Esophagus muscularis mucosa (tissue), 4 donors: ENCODE measurements around the gene STAMBPL1. TPM values are rescaled to one million over a fixed set of nuclear protein-coding genes. Genes with fewer than 3 reads are reported as not detected.

Source experiments
- DNase-seq: peaks from one replicate; pipeline ENCODE4 v3.0.0-alpha.2; 2017; ENCODE audit errors: extremely low spot score
- H3K27ac ChIP-seq, 4 donors: fragments of 200-600 bp; sonication (generic); replicated peaks in 1 of 4; 1 replicate in 3 of 4; 2 replicates in 1 of 4; pipeline ENCODE4 v1.5.1; 2016 to 2019; ENCODE audit warnings: mild to moderate bottlenecking in 1 of 4
- H3K27me3 ChIP-seq, 4 donors: fragments of 200-600 bp; sonication (generic); one replicate each; pipeline versions ENCODE4 v1.5.1 to v1.6.0; 2016 to 2019
- H3K36me3 ChIP-seq, 4 donors: fragments of 200-600 bp; sonication (generic); one replicate each; pipeline ENCODE4 v1.5.1; 2016 to 2019
- H3K4me1 ChIP-seq, 4 donors: fragments of 200-600 bp; sonication (generic); one replicate each; pipeline ENCODE4 v1.5.1; 2016 to 2019
- H3K4me3 ChIP-seq, 4 donors: fragments of 200-600 bp; sonication (generic); 1 replicate in 2 of 4; 2 replicates in 2 of 4; pipeline ENCODE4 v1.5.1; 2016 to 2019; ENCODE audit warnings: mild to moderate bottlenecking in 4 of 4, moderate library complexity in 1 of 4
- H3K9me3 ChIP-seq, 4 donors: fragments of 200-600 bp; sonication (generic); 1 replicate in 3 of 4; 2 replicates in 1 of 4; pipeline ENCODE4 v1.5.1; 2016 to 2019
- CTCF ChIP-seq, 3 experiments: fragments of 200-600 bp in 2 of 3; fragments of 450-650 bp in 1 of 3; sonication (generic) in 2 of 3; IDR thresholded peaks; one replicate each; pipeline ENCODE4 v1.5.1; 2017 to 2019; ENCODE audit warnings: antibody characterized with exemption in 3 of 3, mild to moderate bottlenecking in 2 of 3, moderate library complexity in 1 of 3
- EP300 ChIP-seq: sonication (generic); formaldehyde crosslinking; IDR thresholded peaks from one replicate; pipeline ENCODE4 v1.6.1; 2017; ENCODE audit warnings: antibody characterized with exemption
- POLR2A ChIP-seq: fragments of 450-650 bp; IDR thresholded peaks from one replicate; pipeline ENCODE4 v1.6.1; 2017; ENCODE audit warnings: antibody characterized with exemption, moderate library complexity, mild to moderate bottlenecking, low read depth
- POLR2AphosphoS5 ChIP-seq, 2 donors: sonication (generic); formaldehyde crosslinking; IDR thresholded peaks; one replicate each; pipeline ENCODE4 v1.6.1; 2017; ENCODE audit warnings: antibody characterized with exemption in 2 of 2
- WGBS: methylation state at CpG from one replicate; pipeline ENCODE4 v1.1.5; 2018; 5-methylcytosine and 5-hydroxymethylcytosine counted together
- intact Hi-C: fragments of 100-400 bp; cut with DNase I; formaldehyde crosslinking; loops from one replicate; pipeline ENCODE4 v1.15.1; 2023
- total RNA-seq, 4 donors: library from RNA; depleted of rRNA; stranded (reverse); fragments of >200 nt; gene quantifications; one replicate each; pipeline versions ENCODE4 v1.1.0 to v1.2.1, GENCODE V29; 2016

Gene STAMBPL1
- total RNA-seq, 4 donors from 2014 or later = 8.6 to 27.4 (median 14.7) TPM

- intact Hi-C loops = no loop called here
- no peaks in the 10 kb centered on the region for H3K27me3 ChIP-seq
- WGBS = 43% methylated on average over 2 of the region's 2 CpGs
- H3K4me3 ChIP-seq = peak overlapping the region; percentile 54 to 70 (median 64)
- H3K9me3 ChIP-seq = no peaks in the 10 kb centered on the region
- H3K4me1 ChIP-seq = peaks cover 11 to 72% (median 56%) of the 10 kb centered on the region in 4 donors
- DNase-seq = no peak
- TF ChIP-seq CTCF (IDR thresholded peaks at IDR 0.05) = no peak
- TF ChIP-seq POLR2A = no peak
- TF ChIP-seq EP300 = no peak
- peaks cover 0 to 49% (median 23%) of the 10 kb centered on the region in 4 donors for H3K36me3 ChIP-seq
- peak overlapping the region; percentile 91 to 96 (median 94) for H3K27ac ChIP-seq
Measured at GRCh38 chr10:88949051-88949450, 69.0 kb downstream of the STAMBPL1 start.

DNA sequence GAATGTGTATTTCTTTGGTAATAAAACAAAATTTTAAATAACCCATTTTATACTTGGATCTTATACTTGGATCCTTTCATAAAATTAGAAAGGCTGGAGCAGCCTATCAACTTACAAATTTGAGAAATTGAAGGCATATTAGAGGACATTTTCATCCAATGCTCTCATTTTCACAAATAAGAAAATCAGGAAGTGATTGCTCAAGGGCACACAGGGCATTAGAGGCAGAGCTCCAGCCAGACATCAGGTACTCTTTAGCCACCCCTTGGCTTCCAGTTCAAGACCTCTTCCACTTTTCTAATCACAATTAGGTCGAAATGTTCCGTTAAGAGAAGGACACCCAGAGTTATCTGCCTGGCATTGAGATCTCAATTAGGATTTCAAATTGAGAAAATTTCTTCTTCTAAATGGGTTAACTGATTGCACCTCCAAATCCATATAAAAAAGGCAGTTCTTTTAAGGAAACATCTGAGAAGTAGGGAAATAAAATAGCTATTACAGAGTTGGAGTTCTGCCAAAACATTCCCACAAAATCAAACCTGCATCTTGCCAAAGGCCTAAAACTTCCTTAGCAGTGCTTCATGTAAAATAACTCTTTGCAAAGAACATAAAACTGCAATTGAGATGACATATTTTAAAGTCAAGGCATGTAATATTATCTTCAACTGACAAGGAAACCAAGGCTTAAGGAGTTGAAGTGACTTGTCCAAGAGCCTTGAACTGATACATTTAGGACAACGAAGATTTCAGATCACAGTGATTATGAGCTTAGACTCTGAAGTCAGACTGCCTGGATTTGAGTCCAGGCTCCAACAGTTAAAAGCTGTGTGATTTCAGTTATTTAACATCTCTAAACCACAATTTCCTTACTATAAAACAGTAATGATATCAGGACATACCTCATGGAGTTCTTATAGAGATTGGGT lies 70.1 kb downstream of the STAMBPL1 start:
- H3K27ac ChIP-seq = peak overlapping the region; percentile 91 to 96 (median 94)
- peak overlapping the region; percentile 54 to 70 (median 64) for H3K4me3 ChIP-seq
- DNase-seq = no peak
- peaks cover 0 to 38% (median 16%) of the 10 kb centered on the region in 4 donors for H3K36me3 ChIP-seq
- peak in 1 of 2 donors; percentile 22 for TF ChIP-seq POLR2AphosphoS5 (IDR thresholded peaks at IDR 0.05)
- TF ChIP-seq EP300 = no peak
- no peak for TF ChIP-seq POLR2A
- WGBS = 40% methylated on average over 3 of the region's 3 CpGs
- H3K9me3 ChIP-seq = no peaks in the 10 kb centered on the region
- intact Hi-C loops = no loop called here
- no peaks in the 10 kb centered on the region for H3K27me3 ChIP-seq
- H3K4me1 ChIP-seq = peaks cover 11 to 69% (median 56%) of the 10 kb centered on the region in 4 donors

DNA sequence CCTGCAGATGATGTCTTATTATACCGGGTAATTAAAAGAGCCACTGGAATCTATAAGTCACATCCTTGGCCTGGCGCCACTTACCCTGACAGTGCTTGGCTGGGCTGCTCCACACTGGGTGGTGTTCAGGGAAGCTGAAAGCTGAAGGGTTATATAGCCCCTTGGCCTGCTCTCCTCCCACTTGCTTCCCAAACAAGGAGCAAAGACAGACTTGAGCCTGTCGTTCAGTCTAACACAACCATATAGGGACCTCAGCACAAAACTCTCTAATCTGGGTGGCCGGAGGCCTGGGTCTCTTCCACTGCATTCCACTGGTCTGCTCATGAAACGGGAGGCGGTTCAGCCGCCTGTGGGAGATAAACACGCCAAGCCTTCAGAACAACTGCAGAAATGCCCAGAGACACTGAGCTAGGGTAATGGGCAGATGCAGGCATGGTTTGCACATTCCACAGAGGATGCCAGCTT lies 72.6 kb downstream of the STAMBPL1 start, which contains the start of gene ACTA2:
Gene ACTA2 (minus strand): TSS at position 127 of the 465 bp plus-strand sequence. CDS start 3,843 bp downstream, outside the sequence.
- intact Hi-C loops = no loop called here
- H3K4me1 ChIP-seq = peaks cover 11 to 47% (median 41%) of the 10 kb centered on the region in 4 donors
- 45% methylated on average over 8 of the region's 8 CpGs for WGBS
- H3K27me3 ChIP-seq = no peaks in the 10 kb centered on the region
- peak; percentile 93 for DNase-seq
- no peaks in the 10 kb centered on the region for H3K9me3 ChIP-seq
- peak within 1 kb of the TSS; percentile 54 to 70 (median 64) for H3K4me3 ChIP-seq
- peaks cover 0 to 13% (median 2%) of the 10 kb centered on the region in 4 donors for H3K36me3 ChIP-seq
- no peak for TF ChIP-seq CTCF (IDR thresholded peaks at IDR 0.05)
- peak; percentile 84 for TF ChIP-seq POLR2A
- peak; percentile 98 to 100 for TF ChIP-seq POLR2AphosphoS5 (IDR thresholded peaks at IDR 0.05)
- H3K27ac ChIP-seq = peak within 1 kb of the TSS; percentile 91 to 96 (median 94)

GRCh38 chr10:88953662-88954061 lies 73.6 kb downstream of the STAMBPL1 start:
- no peaks in the 10 kb centered on the region for H3K9me3 ChIP-seq
- H3K27ac ChIP-seq = peak overlapping the region; percentile 91 to 96 (median 94)
- intact Hi-C loops = loop anchor here (2.0 kb wide), 1 partner anchor 19 kb away; no protein-coding TSS in a partner anchor
- TF ChIP-seq POLR2A = no peak
- TF ChIP-seq POLR2AphosphoS5 (IDR thresholded peaks at IDR 0.05) = peak; percentile 21 to 33
- H3K36me3 ChIP-seq = peaks cover 0 to 3% (median 1%) of the 10 kb centered on the region in 4 donors
- DNase-seq = no peak
- WGBS = 68% methylated on average over 5 of the region's 5 CpGs
- peak overlapping the region; percentile 54 to 70 (median 64) for H3K4me3 ChIP-seq
- H3K4me1 ChIP-seq = peaks cover 11 to 41% (median 37%) of the 10 kb centered on the region in 4 donors
- H3K27me3 ChIP-seq = no peaks in the 10 kb centered on the region

GRCh38 chr10:88954458-88955083 lies 74.5 kb downstream of the STAMBPL1 start:
- intact Hi-C loops = loop anchor here (2.0 kb wide), 1 partner anchor 18 kb away; no protein-coding TSS in a partner anchor
- no peaks in the 10 kb centered on the region for H3K36me3 ChIP-seq
- H3K4me3 ChIP-seq = no peak overlapping the region
- DNase-seq = no peak
- WGBS = 61% methylated on average over 4 of the region's 4 CpGs
- peak overlapping the region; percentile 91 to 96 (median 94) for H3K27ac ChIP-seq
- H3K27me3 ChIP-seq = no peaks in the 10 kb centered on the region
- peaks cover 11 to 41% (median 35%) of the 10 kb centered on the region in 4 donors for H3K4me1 ChIP-seq
- no peak for TF ChIP-seq EP300
- TF ChIP-seq POLR2AphosphoS5 (IDR thresholded peaks at IDR 0.05) = no peak
- no peak for TF ChIP-seq CTCF (IDR thresholded peaks at IDR 0.05)
- TF ChIP-seq POLR2A = no peak
- H3K9me3 ChIP-seq = no peaks in the 10 kb centered on the region
